Measurements from ENCODE around the gene ERCC2.
"Not testable (repeated sequence)": the region's sequence is repeated elsewhere in the genome, so short reads cannot be mapped to it uniquely, and the experiment has no call there.

The ERCC2 gene

GRCh38 chr19:45311621-45312020, 58.8 kb downstream of the ERCC2 start:
- no peak overlapping the region for H3K9ac ChIP-seq (ENCODE audit: low read length)
- H3K4me1 ChIP-seq (ENCODE audit: control insufficient read depth, insufficient read depth, low read length): no peaks in the 10 kb centered on the region
- H3K4me3 ChIP-seq (ENCODE audit: low read length): no peak overlapping the region
- H3K27me3 ChIP-seq (ENCODE audit: control insufficient read depth, insufficient read depth, low read length): no peaks in the 10 kb centered on the region
- H3K36me3 ChIP-seq (ENCODE audit: control insufficient read depth, insufficient read depth, low read length): no peaks in the 10 kb centered on the region
- H3K27ac ChIP-seq (ENCODE audit: low read depth, low read length): no peak overlapping the region

GRCh38 chr19:45309322-45309721, 61.1 kb downstream of the ERCC2 start:
- H3K27ac ChIP-seq (ENCODE audit: low read depth, low read length); H3K9ac ChIP-seq (ENCODE audit: low read length); H3K4me1 ChIP-seq (ENCODE audit: control insufficient read depth, insufficient read depth, low read length); H3K27me3 ChIP-seq (ENCODE audit: control insufficient read depth, insufficient read depth, low read length); H3K36me3 ChIP-seq (ENCODE audit: control insufficient read depth, insufficient read depth, low read length); H3K4me3 ChIP-seq (ENCODE audit: low read length): not testable (repeated sequence)

GRCh38 chr19:45307361-45307760, 63.0 kb downstream of the ERCC2 start:
- Histone ChIP-seq H3K4me1 (ENCODE audit: control insufficient read depth, insufficient read depth, low read length) (no peaks in the 10 kb centered on the region), H3K27me3 (ENCODE audit: control insufficient read depth, insufficient read depth, low read length) (no peaks in the 10 kb centered on the region), H3K4me3 (ENCODE audit: low read length) (no peak overlapping the region), H3K9ac (ENCODE audit: low read length) (no peak overlapping the region), H3K36me3 (ENCODE audit: control insufficient read depth, insufficient read depth, low read length) (no peaks in the 10 kb centered on the region), H3K27ac (ENCODE audit: low read depth, low read length) (no peak overlapping the region)

GRCh38 chr19:45306518-45307027, 63.8 kb downstream of the ERCC2 start:
- H3K27ac ChIP-seq (ENCODE audit: low read depth, low read length): no peak overlapping the region
- no peak overlapping the region for H3K4me3 ChIP-seq (ENCODE audit: low read length)
- no peak overlapping the region for H3K9ac ChIP-seq (ENCODE audit: low read length)
- H3K36me3 ChIP-seq (ENCODE audit: control insufficient read depth, insufficient read depth, low read length): no peaks in the 10 kb centered on the region
- H3K4me1 ChIP-seq (ENCODE audit: control insufficient read depth, insufficient read depth, low read length): no peaks in the 10 kb centered on the region
- H3K27me3 ChIP-seq (ENCODE audit: control insufficient read depth, insufficient read depth, low read length): no peaks in the 10 kb centered on the region

GRCh38 chr19:45306040-45306439, 64.3 kb downstream of the ERCC2 start:
- H3K27ac ChIP-seq (ENCODE audit: low read depth, low read length): no peak overlapping the region
- H3K9ac ChIP-seq (ENCODE audit: low read length): no peak overlapping the region
- H3K4me1 ChIP-seq (ENCODE audit: control insufficient read depth, insufficient read depth, low read length): no peaks in the 10 kb centered on the region
- H3K4me3 ChIP-seq (ENCODE audit: low read length): no peak overlapping the region
- no peaks in the 10 kb centered on the region for H3K36me3 ChIP-seq (ENCODE audit: control insufficient read depth, insufficient read depth, low read length)
- no peaks in the 10 kb centered on the region for H3K27me3 ChIP-seq (ENCODE audit: control insufficient read depth, insufficient read depth, low read length)

GRCh38 chr19:45305421-45305820, 65.0 kb downstream of the ERCC2 start:
- no peak overlapping the region for H3K9ac ChIP-seq (ENCODE audit: low read length)
- no peak overlapping the region for H3K4me3 ChIP-seq (ENCODE audit: low read length)
- H3K4me1 ChIP-seq (ENCODE audit: control insufficient read depth, insufficient read depth, low read length): no peaks in the 10 kb centered on the region
- H3K36me3 ChIP-seq (ENCODE audit: control insufficient read depth, insufficient read depth, low read length): no peaks in the 10 kb centered on the region
- no peaks in the 10 kb centered on the region for H3K27me3 ChIP-seq (ENCODE audit: control insufficient read depth, insufficient read depth, low read length)
- no peak overlapping the region for H3K27ac ChIP-seq (ENCODE audit: low read depth, low read length)

- Histone ChIP-seq H3K4me1 (ENCODE audit: control insufficient read depth, insufficient read depth, low read length) (no peaks in the 10 kb centered on the region), H3K36me3 (ENCODE audit: control insufficient read depth, insufficient read depth, low read length) (no peaks in the 10 kb centered on the region), H3K27ac (ENCODE audit: low read depth, low read length) (no peak overlapping the region), H3K4me3 (ENCODE audit: low read length) (no peak overlapping the region), H3K27me3 (ENCODE audit: control insufficient read depth, insufficient read depth, low read length) (no peaks in the 10 kb centered on the region), H3K9ac (ENCODE audit: low read length) (no peak overlapping the region)
Observed at GRCh38 chr19:45305007-45305406, 65.4 kb downstream of the ERCC2 start.

- Histone ChIP-seq H3K27ac (ENCODE audit: low read depth, low read length) (no peak overlapping the region), H3K9ac (ENCODE audit: low read length) (no peak overlapping the region), H3K36me3 (ENCODE audit: control insufficient read depth, insufficient read depth, low read length) (no peaks in the 10 kb centered on the region)
Observed at GRCh38 chr19:45304141-45304926, 66.0 kb downstream of the ERCC2 start.

GRCh38 chr19:45303269-45304060, 66.9 kb downstream of the ERCC2 start:
- H3K4me1 ChIP-seq (ENCODE audit: control insufficient read depth, insufficient read depth, low read length): no peaks in the 10 kb centered on the region
- no peak overlapping the region for H3K4me3 ChIP-seq (ENCODE audit: low read length)
- H3K36me3 ChIP-seq (ENCODE audit: control insufficient read depth, insufficient read depth, low read length): no peaks in the 10 kb centered on the region
- no peaks in the 10 kb centered on the region for H3K27me3 ChIP-seq (ENCODE audit: control insufficient read depth, insufficient read depth, low read length)
- H3K27ac ChIP-seq (ENCODE audit: low read depth, low read length): no peak overlapping the region
- no peak overlapping the region for H3K9ac ChIP-seq (ENCODE audit: low read length)

More at GRCh38 chr19:45304141-45304926, 66.0 kb downstream of the ERCC2 start:
- H3K27me3 ChIP-seq (ENCODE audit: control insufficient read depth, insufficient read depth, low read length): no peaks in the 10 kb centered on the region
- no peak overlapping the region for H3K4me3 ChIP-seq (ENCODE audit: low read length)
- H3K4me1 ChIP-seq (ENCODE audit: control insufficient read depth, insufficient read depth, low read length): no peaks in the 10 kb centered on the region

GRCh38 chr19:45302416-45302815, 68.0 kb downstream of the ERCC2 start:
- no peaks in the 10 kb centered on the region for H3K27me3 ChIP-seq (ENCODE audit: control insufficient read depth, insufficient read depth, low read length)
- no peak overlapping the region for H3K9ac ChIP-seq (ENCODE audit: low read length)
- H3K27ac ChIP-seq (ENCODE audit: low read depth, low read length): no peak overlapping the region
- no peak overlapping the region for H3K4me3 ChIP-seq (ENCODE audit: low read length)
- no peaks in the 10 kb centered on the region for H3K36me3 ChIP-seq (ENCODE audit: control insufficient read depth, insufficient read depth, low read length)
- no peaks in the 10 kb centered on the region for H3K4me1 ChIP-seq (ENCODE audit: control insufficient read depth, insufficient read depth, low read length)
